ENCODE data around the gene CMTM4.

Gene CMTM4

GRCh38 chr16:66608241-66609138 is 88.1 kb downstream of the CMTM4 start:
- no peak overlapping the region for H3K4me3 ChIP-seq (ENCODE audit: low read depth, low read length)
- TF ChIP-seq POLR2A (IDR thresholded peaks at IDR 0.05; ENCODE audit: extremely low read depth, insufficient read length) (no peak), MAX (IDR thresholded peaks at IDR 0.05; ENCODE audit: low read depth, low read length) (peak; percentile 51), CTCF (IDR thresholded peaks at IDR 0.05; ENCODE audit: low read depth, low read length) (peak; percentile 92), MYC (IDR thresholded peaks at IDR 0.05; ENCODE audit: low read depth, low read length) (no peak)
- DNase-seq (ENCODE audit: low read depth): peak; percentile 88

GRCh38 chr16:66605979-66606751 is 90.4 kb downstream of the CMTM4 start:
- peak; percentile 38 for DNase-seq (ENCODE audit: low read depth)
- TF ChIP-seq MAX (IDR thresholded peaks at IDR 0.05; ENCODE audit: low read depth, low read length): no peak
- TF ChIP-seq MYC (IDR thresholded peaks at IDR 0.05; ENCODE audit: low read depth, low read length): no peak
- H3K4me3 ChIP-seq (ENCODE audit: low read depth, low read length): peak overlapping the region; percentile 67

- DNase-seq (ENCODE audit: low read depth): peak; percentile 67
- H3K4me3 ChIP-seq (ENCODE audit: low read depth, low read length): peak overlapping the region; percentile 67
- no peak for TF ChIP-seq MAX (IDR thresholded peaks at IDR 0.05; ENCODE audit: low read depth, low read length)
- no peak for TF ChIP-seq CTCF (IDR thresholded peaks at IDR 0.05; ENCODE audit: low read depth, low read length)
- no peak for TF ChIP-seq POLR2A (IDR thresholded peaks at IDR 0.05; ENCODE audit: extremely low read depth, insufficient read length)
- no peak for TF ChIP-seq MYC (IDR thresholded peaks at IDR 0.05; ENCODE audit: low read depth, low read length)
These were observed 91.2 kb downstream of the CMTM4 start for GRCh38 chr16:66605177-66605978.

- 0 out of 2 replicates have a peak, but pooled peaks have one; percentile 16 for TF ChIP-seq MAX (IDR thresholded peaks at IDR 0.05; ENCODE audit: low read depth, low read length)
- peak; percentile 28 for TF ChIP-seq CTCF (IDR thresholded peaks at IDR 0.05; ENCODE audit: low read depth, low read length)
- TF ChIP-seq POLR2A (IDR thresholded peaks at IDR 0.05; ENCODE audit: extremely low read depth, insufficient read length): peak; percentile 44
- TF ChIP-seq MYC (IDR thresholded peaks at IDR 0.05; ENCODE audit: low read depth, low read length): no peak; the same call in 1 of the 2 replicates
- peak; percentile 86 for DNase-seq (ENCODE audit: low read depth)
- H3K4me3 ChIP-seq (ENCODE audit: low read depth, low read length): peak within 1 kb of the TSS; percentile 74
These were observed 92.0 kb downstream of the CMTM4 start, which contains the start of gene CMTM3 for GRCh38 chr16:66604376-66605176. TSS of gene CMTM3 (plus strand) at chr16:66604704. CDS start at chr16:66604806, 102 bp downstream.

GRCh38 chr16:66603537-66604375 is 92.8 kb downstream of the CMTM4 start:
- peak; percentile 88 for DNase-seq (ENCODE audit: low read depth)
- TF ChIP-seq MAX (IDR thresholded peaks at IDR 0.05; ENCODE audit: low read depth, low read length): peak; percentile 83
- peak; percentile 53 for TF ChIP-seq POLR2A (IDR thresholded peaks at IDR 0.05; ENCODE audit: extremely low read depth, insufficient read length)
- TF ChIP-seq MYC (IDR thresholded peaks at IDR 0.05; ENCODE audit: low read depth, low read length): peak; percentile 67
- TF ChIP-seq CTCF (IDR thresholded peaks at IDR 0.05; ENCODE audit: low read depth, low read length): no peak
- H3K4me3 ChIP-seq (ENCODE audit: low read depth, low read length): peak overlapping the region; percentile 74

Data from NB4 (cell line).